A673 (cell line): ENCODE results near the gene MPO. TPM values are rescaled to one million over a fixed set of nuclear protein-coding genes. Genes with fewer than 3 reads are reported as not detected.

ENCODE experiments used
- BruUV-seq: library from RNA; stranded (reverse); fragments of 400-500 nt; replicated peaks from 2 replicates; lab custom pipeline; 2021; lab: Mats Ljungman, UMichigan
- CTCF ChIA-PET: fragments of 300-600 bp; sonication (Branson Sonifier 250); formaldehyde crosslinking; loops from one replicate; lab custom pipeline; 2022; ENCODE audit warnings: antibody characterized with exemption; lab: Charles Lee
- POLR2A ChIA-PET: fragments of 300-600 bp; sonication (Branson Sonifier 250); formaldehyde crosslinking; loops from one replicate; lab custom pipeline; 2022; ENCODE audit warnings: antibody characterized with exemption; ENCODE audit not compliant: low non-redundant PET; lab: Charles Lee
- DNase-seq: peaks from one replicate; pipeline ENCODE4 v3.0.0-alpha.2; 2015; ENCODE audit warnings: low spot score
- H3K27ac ChIP-seq: fragments of 200-600 bp; sonication (generic); 2 replicates; pipeline ENCODE4 v1.5.1; 2016; ENCODE audit warnings: mixed run types, low read depth, mild to moderate bottlenecking, mixed read lengths, antibody characterized with exemption, low read length; ENCODE audit not compliant: poor library complexity, severe bottlenecking
- H3K27me3 ChIP-seq: fragments of 200-600 bp; sonication (generic); replicated peaks from 2 replicates; pipeline ENCODE4 v1.6.1; 2017; ENCODE audit warnings: mixed run types, low read depth, mild to moderate bottlenecking, mixed read lengths, antibody characterized with exemption, low read length; ENCODE audit not compliant: insufficient read depth, poor library complexity
- H3K36me3 ChIP-seq: fragments of 200-600 bp; sonication (generic); 2 replicates; pipeline ENCODE4 v1.6.1; 2016; ENCODE audit warnings: mixed run types, mild to moderate bottlenecking, mixed read lengths, antibody characterized with exemption, low read length; ENCODE audit not compliant: insufficient read depth, poor library complexity, severe bottlenecking
- H3K4me1 ChIP-seq: fragments of 200-600 bp; sonication (generic); 2 replicates; pipeline ENCODE4 v1.6.1; 2017; ENCODE audit warnings: mixed run types, mild to moderate bottlenecking, mixed read lengths, antibody characterized with exemption, low read length; ENCODE audit not compliant: insufficient read depth, poor library complexity, severe bottlenecking
- H3K4me3 ChIP-seq: fragments of 200-600 bp; sonication (generic); 2 replicates; pipeline ENCODE4 v1.5.1; 2016; ENCODE audit warnings: low read depth, mixed run types, mild to moderate bottlenecking, mixed read lengths, low read length; ENCODE audit not compliant: poor library complexity, severe bottlenecking
- H3K9me3 ChIP-seq: fragments of 200-600 bp; sonication (generic); 2 replicates; pipeline ENCODE4 v1.6.1; 2016; ENCODE audit warnings: mixed run types, low read depth, mild to moderate bottlenecking, mixed read lengths, antibody characterized with exemption, low read length; ENCODE audit not compliant: poor library complexity, severe bottlenecking
- CTCF ChIP-seq: fragments of 300-800, 200-600 bp; sonication (generic); conservative IDR thresholded peaks from 2 replicates; pipeline ENCODE4 v1.5.1; 2017; ENCODE audit warnings: low read depth, mild to moderate bottlenecking, antibody characterized with exemption, low read length, moderate library complexity, mixed read lengths
- EZH2 ChIP-seq: fragments of 200-600 bp; sonication (generic); IDR thresholded peaks from 2 replicates; pipeline ENCODE4 v1.6.1; 2017; ENCODE audit warnings: borderline replicate concordance, low read depth, mild to moderate bottlenecking, mixed read lengths, antibody characterized with exemption, low read length; ENCODE audit not compliant: poor library complexity, severe bottlenecking
- intact Hi-C: fragments of 100-400 bp; cut with micrococcal nuclease; formaldehyde crosslinking; loops from one replicate; pipeline ENCODE4 v1.10.0; 2022; ENCODE audit not compliant: unreplicated experiment
- total RNA-seq: library from RNA; stranded (reverse); gene quantifications from 2 replicates; pipeline ENCODE4 v1.2.3, GENCODE V29; 2021

The MPO gene
- total RNA-seq, 1 experiment from 2014 or later = not detected

- no peak for DNase-seq
- intact Hi-C loops = no loop called here
- CTCF ChIA-PET = no interaction called here
These were observed 35.2 kb downstream of the MPO start for GRCh38 chr17:58245428-58246103.

GRCh38 chr17:58244963-58245362 is 35.8 kb downstream of the MPO start:
- Histone ChIP-seq H3K27me3 (peaks cover 4% of the 10 kb centered on the region), H3K4me1 (peaks cover 8% of the 10 kb centered on the region), H3K9me3 (no peaks in the 10 kb centered on the region), H3K36me3 (no peaks in the 10 kb centered on the region), H3K4me3 (no peak overlapping the region), H3K27ac (no peak overlapping the region)
- POLR2A ChIA-PET = no interaction called here
- DNase-seq = no peak
- BruUV-seq = no TSS peak
- TF ChIP-seq EZH2 (no peak), CTCF (no peak)
- intact Hi-C loops = no loop called here
- CTCF ChIA-PET = no interaction called here

More at GRCh38 chr17:58245428-58246103, 35.2 kb downstream of the MPO start:
- POLR2A ChIA-PET = no interaction called here
- H3K9me3 ChIP-seq = no peaks in the 10 kb centered on the region
- H3K4me1 ChIP-seq = peaks cover 8% of the 10 kb centered on the region
- no peak overlapping the region for H3K4me3 ChIP-seq
- no peak overlapping the region for H3K27ac ChIP-seq
- H3K27me3 ChIP-seq = peaks cover 2% of the 10 kb centered on the region
- H3K36me3 ChIP-seq = no peaks in the 10 kb centered on the region
- no TSS peak for BruUV-seq
- TF ChIP-seq CTCF = no peak
- TF ChIP-seq EZH2 = no peak

- no peaks in the 10 kb centered on the region for H3K9me3 ChIP-seq
- H3K27me3 ChIP-seq = peaks cover 11% of the 10 kb centered on the region
- DNase-seq = peak; percentile 44
- H3K36me3 ChIP-seq = no peaks in the 10 kb centered on the region
- no peak overlapping the region for H3K4me3 ChIP-seq
- TF ChIP-seq EZH2 (no peak), CTCF (no peak)
- POLR2A ChIA-PET = interaction anchor here (0.5 kb wide), 1 partner anchor 1329 kb away, joined by 5 read pairs; the partner anchor contains the start of gene TRIM25
- intact Hi-C loops = no loop called here
- no peak overlapping the region for H3K27ac ChIP-seq
- no peaks in the 10 kb centered on the region for H3K4me1 ChIP-seq
- no TSS peak for BruUV-seq
- CTCF ChIA-PET = no interaction called here
These were observed 38.5 kb downstream of the MPO start for GRCh38 chr17:58242171-58242784.
